NCI-H524 treated with DMSO at 0.1 percent for 48 hours (cell line): ENCODE measurements around the gene MKLN1.

Experiments used
- DNase-seq: peaks from one replicate; lab custom pipeline; 2025; lab: John Stamatoyannopoulos, UW

MKLN1 gene

GRCh38 chr7:131466735-131467365 lies 139.2 kb downstream of the MKLN1 start:
- no peak for DNase-seq

GRCh38 chr7:131467788-131468187 lies 140.1 kb downstream of the MKLN1 start:
- DNase-seq, result no peak

GRCh38 chr7:131471250-131472004 lies 143.8 kb downstream of the MKLN1 start:
- no peak for DNase-seq

GRCh38 chr7:131476740-131477139 lies 149.1 kb downstream of the MKLN1 start:
- DNase-seq, result no peak

GRCh38 chr7:131480384-131481315 lies 153.0 kb downstream of the MKLN1 start:
- no peak for DNase-seq

- DNase-seq, result no peak
Observed at GRCh38 chr7:131482800-131483199, 155.1 kb downstream of the MKLN1 start.

GRCh38 chr7:131483586-131483985 lies 155.9 kb downstream of the MKLN1 start:
- no peak for DNase-seq

GRCh38 chr7:131486346-131486745 lies 158.7 kb downstream of the MKLN1 start:
- no peak for DNase-seq

- DNase-seq, result no peak
Observed at GRCh38 chr7:131487217-131487616, 159.5 kb downstream of the MKLN1 start.

GRCh38 chr7:131488361-131488760 lies 160.7 kb downstream of the MKLN1 start:
- DNase-seq, result no peak

GRCh38 chr7:131489196-131489595 lies 161.5 kb downstream of the MKLN1 start:
- DNase-seq, result no peak

- no peak for DNase-seq
Observed at GRCh38 chr7:131489881-131490280, 162.2 kb downstream of the MKLN1 start.

GRCh38 chr7:131493081-131493480 lies 165.4 kb downstream of the MKLN1 start:
- no peak for DNase-seq

GRCh38 chr7:131493581-131493980 lies 165.9 kb downstream of the MKLN1 start:
- peak; percentile 3 for DNase-seq

- no peak for DNase-seq
Observed at GRCh38 chr7:131494182-131494581, 166.5 kb downstream of the MKLN1 start.

GRCh38 chr7:131495669-131496498 lies 168.2 kb downstream of the MKLN1 start:
- DNase-seq, result no peak

- no peak for DNase-seq
Observed at GRCh38 chr7:131497454-131497853, 169.8 kb downstream of the MKLN1 start.

- DNase-seq, result no peak
Observed at GRCh38 chr7:131498237-131498885, 170.7 kb downstream of the MKLN1 start.

- no peak for DNase-seq
Observed at GRCh38 chr7:131499801-131500200, 172.1 kb downstream of the MKLN1 start.

- DNase-seq, result no peak
Observed at GRCh38 chr7:131500357-131500756, 172.7 kb downstream of the MKLN1 start.

GRCh38 chr7:131501422-131501821 lies 173.7 kb downstream of the MKLN1 start:
- DNase-seq, result no peak
